GM12878 (cell line): ENCODE measurements around the gene SOSTDC1. TPM values are rescaled to one million over a fixed set of nuclear protein-coding genes. Genes with fewer than 3 reads are reported as not detected.

ENCODE experiments used
- ATAC-seq: fragments of 200-7000 bp; cut with Tn5 transposase; 3 replicates; pipeline ENCODE4 v1.9.1; 2020; ENCODE audit warnings: mild to moderate bottlenecking, moderate library complexity
- BruUV-seq: library from RNA; stranded (reverse); fragments of 400-500 nt; replicated peaks from 2 replicates; lab custom pipeline; 2021; lab: Mats Ljungman, UMichigan
- CTCF ChIA-PET: fragments of 300-600 bp; sonication (Branson Sonifier 250); formaldehyde crosslinking; extraction: SDS; loops from one replicate; lab custom pipeline; 2021; ENCODE audit warnings: inconsistent platforms; lab: Yijun Ruan, JAX
- POLR2A ChIA-PET: fragments of 350-600 bp; formaldehyde crosslinking; extraction: SDS; loops from one replicate; lab custom pipeline; 2021; ENCODE audit warnings: inconsistent platforms; lab: Charles Lee
- RAD21 ChIA-PET: fragments of 300-600 bp; sonication (Branson Sonifier 250); formaldehyde crosslinking; loops from one replicate; lab custom pipeline; 2023; ENCODE audit warnings: antibody characterized with exemption; ENCODE audit not compliant: unreplicated experiment; lab: Charles Lee
- SMC1A ChIA-PET: fragments of 300-600 bp; sonication (Branson Sonifier 250); formaldehyde crosslinking; loops from one replicate; lab custom pipeline; 2023; ENCODE audit not compliant: unreplicated experiment, uncharacterized antibody; lab: Charles Lee
- DNase-seq: peaks from one replicate; pipeline ENCODE4 v3.0.0-alpha.2; 2011; ENCODE audit warnings: low read depth, low spot score
- FAIRE-seq: peaks from 3 replicates; lab custom pipeline; 2011; peaks lifted over from hg19 to GRCh38; lab: Jason Lieb, UNC
- H2AFZ ChIP-seq: 2 replicates; pipeline ENCODE4 v1.6.0; 2011; ENCODE audit warnings: low read depth, low read length, control low read depth; ENCODE audit not compliant: control insufficient read depth
- H3K27ac ChIP-seq: 2 replicates; pipeline ENCODE4 v1.5.1; 2011; ENCODE audit warnings: control low read depth; ENCODE audit not compliant: control insufficient read depth, insufficient read depth
- H3K27me3 ChIP-seq, 2 experiments: replicated peaks in 1 of 2; 2 replicates each; pipeline versions ENCODE4 v1.6.0 to v1.6.1; 2011; ENCODE audit warnings: low read length in 1 of 2; ENCODE audit not compliant: control insufficient read depth in 2 of 2, insufficient read depth in 2 of 2
- H3K36me3 ChIP-seq, 2 experiments: 2 replicates each; pipeline ENCODE4 v1.5.1; 2011; ENCODE audit warnings: low read length in 1 of 2; ENCODE audit not compliant: control insufficient read depth in 2 of 2, insufficient read depth in 2 of 2
- H3K4me1 ChIP-seq: 2 replicates; pipeline ENCODE4 v1.6.1; 2011; ENCODE audit warnings: mild to moderate bottlenecking, low read length, moderate library complexity, mixed read lengths; ENCODE audit not compliant: control insufficient read depth, insufficient read depth
- H3K4me2 ChIP-seq: 2 replicates; pipeline ENCODE4 v1.6.0; 2011; ENCODE audit warnings: control low read depth; ENCODE audit not compliant: control insufficient read depth, insufficient read depth
- H3K4me3 ChIP-seq: fragments of 200-600 bp; sonication (generic); 2 replicates; pipeline ENCODE4 v1.5.1; 2016
- H3K79me2 ChIP-seq: 2 replicates; pipeline ENCODE4 v1.6.0; 2011; ENCODE audit warnings: low read length; ENCODE audit not compliant: control insufficient read depth, insufficient read depth
- H3K9ac ChIP-seq: 2 replicates; pipeline ENCODE4 v1.8.0; 2011; ENCODE audit warnings: low read length, control low read depth, mixed read lengths; ENCODE audit not compliant: control insufficient read depth, insufficient read depth
- H3K9me3 ChIP-seq: replicated peaks from 3 replicates; pipeline ENCODE4 v1.5.1; 2011; ENCODE audit warnings: mild to moderate bottlenecking, low read length; ENCODE audit not compliant: control insufficient read depth, insufficient read depth
- H4K20me1 ChIP-seq: 2 replicates; pipeline ENCODE4 v1.6.0; 2011; ENCODE audit not compliant: control insufficient read depth, insufficient read depth
- ASH2L ChIP-seq: fragments of 300-600, 200-600 bp; sonication (generic); IDR thresholded peaks from 2 replicates; pipeline ENCODE4 v1.6.1; 2017; ENCODE audit warnings: low read depth, mild to moderate bottlenecking, borderline replicate concordance
- CBX3 ChIP-seq: fragments of 200-600 bp; sonication (generic); IDR thresholded peaks from 2 replicates; pipeline ENCODE4 v1.6.1; 2016; ENCODE audit warnings: low read depth, borderline replicate concordance
- E2F8 ChIP-seq: fragments of 450-650 bp; IDR thresholded peaks from 2 replicates; pipeline ENCODE4 v1.6.1; 2018; ENCODE audit warnings: mild to moderate bottlenecking, low read depth, moderate library complexity; ENCODE audit not compliant: partially characterized antibody
- IKZF1 ChIP-seq: fragments of 450-650 bp; conservative IDR thresholded peaks from 2 replicates; pipeline ENCODE4 v1.6.1; 2017; ENCODE audit warnings: antibody characterized with exemption, mild to moderate bottlenecking
- MEF2B ChIP-seq: fragments of 450-650 bp; IDR thresholded peaks from 2 replicates; pipeline ENCODE4 v1.6.1; 2018; ENCODE audit warnings: mild to moderate bottlenecking, moderate library complexity; ENCODE audit not compliant: partially characterized antibody, poor library complexity, severe bottlenecking
- NFIC ChIP-seq: IDR thresholded peaks from 2 replicates; pipeline ENCODE4 v1.6.1; 2012; ENCODE audit warnings: low read depth, mild to moderate bottlenecking, inconsistent platforms, low read length, moderate library complexity
- NR2C1 ChIP-seq: fragments of 450-650 bp; IDR thresholded peaks from 2 replicates; pipeline ENCODE4 v1.6.1; 2017; ENCODE audit warnings: antibody characterized with exemption, mild to moderate bottlenecking, moderate library complexity
- NR2C2 ChIP-seq: IDR thresholded peaks from 2 replicates; pipeline ENCODE4 v1.6.1; 2011; ENCODE audit warnings: borderline replicate concordance, low read depth; ENCODE audit not compliant: control insufficient read depth, insufficient read length
- PAX5 ChIP-seq: IDR thresholded peaks from 2 replicates; pipeline ENCODE4 v1.6.1; 2011; ENCODE audit warnings: low read depth, low read length, borderline replicate concordance
- RUNX3 ChIP-seq: IDR thresholded peaks from 2 replicates; pipeline ENCODE4 v1.6.1; 2012; ENCODE audit warnings: low read length, inconsistent platforms
- SMAD1 ChIP-seq: fragments of 450-650 bp; IDR thresholded peaks from 2 replicates; pipeline ENCODE4 v1.6.1; 2018; ENCODE audit warnings: mild to moderate bottlenecking, low read depth; ENCODE audit not compliant: partially characterized antibody
- SMAD5 ChIP-seq: IDR thresholded peaks from 2 replicates; pipeline ENCODE4 v1.6.1; 2016; ENCODE audit warnings: antibody characterized with exemption, low read depth
- SMC3 ChIP-seq: IDR thresholded peaks from 2 replicates; pipeline ENCODE4 v1.6.1; 2011; ENCODE audit warnings: low read length, improper control_type of control experiment, borderline replicate concordance
- SRF ChIP-seq, 2 experiments: IDR thresholded peaks; 2 replicates each; pipeline ENCODE4 v1.6.1; 2011; ENCODE audit warnings: low read depth in 2 of 2, low read length in 2 of 2, mild to moderate bottlenecking in 1 of 2, moderate library complexity in 1 of 2
- ZNF217 ChIP-seq: fragments of 450-650 bp; IDR thresholded peaks from 2 replicates; pipeline ENCODE4 v1.6.1; 2017; ENCODE audit warnings: antibody characterized with exemption, mild to moderate bottlenecking
- WGBS: methylation state at CpG from one replicate; pipeline ENCODE4 v1.1.6; 2016; ENCODE audit warnings: low lambda C conversion rate; ENCODE audit not compliant: insufficient replicate concordance, insufficient coverage; ENCODE audit errors: missing lambda C conversion rate; 5-methylcytosine and 5-hydroxymethylcytosine counted together
- in situ Hi-C: fragments of 300-500 bp; cut with MboI; formaldehyde crosslinking; loops from 9 replicates; pipeline ENCODE4 v1.14.3; 2018; ENCODE audit warnings: mixed read lengths
- intact Hi-C: fragments of 100-400 bp; cut with micrococcal nuclease; formaldehyde crosslinking; loops from one replicate; pipeline ENCODE4 v1.14.2; 2022; ENCODE audit not compliant: unreplicated experiment
- polyA plus RNA-seq, 11 experiments: library from polyadenylated mRNA; depleted of rRNA in 4 of 11; unstranded in 6 of 11; stranded (reverse) in 5 of 11; fragments of >200 nt; fragmentation: Nextera tagmentation in 4 of 11; fragmentation: Illumina TruSeq in 1 of 11; extraction: Ambion mirVana in 4 of 11; extraction: Trizol in 1 of 11; gene quantifications; 1 replicate in 1 of 11; 2 replicates in 10 of 11; pipeline versions ENCODE4 v1.2.1 to v1.2.3, GENCODE V29; 2011 to 2016; ENCODE audit warnings: inconsistent platforms in 2 of 11, missing spikeins in 2 of 11, low read depth in 1 of 11
- total RNA-seq, 4 experiments: library from RNA; depleted of rRNA in 3 of 4; stranded (reverse); fragments of >200 nt in 3 of 4; fragmentation: Illumina TruSeq in 1 of 4; extraction: Trizol in 1 of 4; gene quantifications; 2 replicates each; pipeline versions ENCODE4 v1.2.1 to v1.2.3, GENCODE V29; 2013 to 2021
- TF ChIP-seq, protein P1 (sequence below): IDR thresholded peaks from 2 replicates; pipeline ENCODE4 v1.6.1; 2011; ENCODE audit warnings: low read depth, low read length, improper control_type of control experiment, borderline replicate concordance
- TF ChIP-seq, protein P2 (sequence below): IDR thresholded peaks from 2 replicates; pipeline ENCODE4 v1.6.1; 2012; ENCODE audit warnings: low read depth, low read length, improper control_type of control experiment

Gene SOSTDC1
- total and polyA plus RNA-seq, 10 of the 15 experiments (the other 5 are each of a cell fraction or from before 2014, with no cell fraction given): not detected

DNA sequence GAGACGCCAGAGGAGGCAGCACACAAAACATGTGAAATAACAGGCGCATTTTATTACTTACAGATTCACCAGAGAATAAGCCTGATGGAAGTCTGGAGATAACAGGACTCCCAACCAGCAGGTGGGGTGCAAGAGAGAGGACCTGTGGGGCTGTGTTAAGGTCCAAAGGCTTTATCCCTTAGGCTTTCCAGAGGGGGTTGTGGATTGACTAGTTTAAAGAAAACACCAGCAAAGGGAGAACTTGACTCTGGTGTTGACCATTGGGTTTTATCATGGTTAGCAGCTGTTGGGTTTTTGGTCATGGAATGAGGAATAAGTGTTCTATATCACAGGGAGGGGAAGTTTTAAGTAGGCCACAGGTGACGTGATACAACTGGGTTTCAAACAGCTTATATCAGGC is 42.6 kb downstream of the SOSTDC1 start:
- ChIA-PET SMC1A (no interaction called here), POLR2A (no interaction called here), RAD21 (no interaction called here), CTCF (no interaction called here)
- Histone ChIP-seq H3K9me3 (no peaks in the 10 kb centered on the region), H3K9ac (no peak overlapping the region), H3K27me3 (peaks cover 4 to 6% of the 10 kb centered on the region in 2 experiments; a peak in 3 of 4 replicates), H3K36me3 (no peaks in the 10 kb centered on the region), H3K4me3 (no peak overlapping the region), H2AFZ (no peak overlapping the region), H3K4me2 (no peak overlapping the region), H3K79me2 (no peaks in the 10 kb centered on the region), H3K4me1 (no peaks in the 10 kb centered on the region), H4K20me1 (no peaks in the 10 kb centered on the region), H3K27ac (no peak overlapping the region)
- DNase-seq: no peak
- no peak for ATAC-seq
- TF ChIP-seq IKZF1: no peak
- no peak for TF ChIP-seq ASH2L
- no peak for TF ChIP-seq NR2C2
- TF ChIP-seq CBX3: no peak
- TF ChIP-seq SMAD5: no peak
- TF ChIP-seq SMAD1: no peak
- no peak for TF ChIP-seq E2F8
- no peak for TF ChIP-seq PAX5
- TF ChIP-seq, protein P1, sequence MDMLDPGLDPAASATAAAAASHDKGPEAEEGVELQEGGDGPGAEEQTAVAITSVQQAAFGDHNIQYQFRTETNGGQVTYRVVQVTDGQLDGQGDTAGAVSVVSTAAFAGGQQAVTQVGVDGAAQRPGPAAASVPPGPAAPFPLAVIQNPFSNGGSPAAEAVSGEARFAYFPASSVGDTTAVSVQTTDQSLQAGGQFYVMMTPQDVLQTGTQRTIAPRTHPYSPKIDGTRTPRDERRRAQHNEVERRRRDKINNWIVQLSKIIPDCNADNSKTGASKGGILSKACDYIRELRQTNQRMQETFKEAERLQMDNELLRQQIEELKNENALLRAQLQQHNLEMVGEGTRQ: no peak
- no peak for TF ChIP-seq NFIC
- no peak for TF ChIP-seq SMC3
- no peak for TF ChIP-seq SRF (IDR thresholded peaks at IDR 0.05; ENCODE audit: low read depth in 2 of 2, low read length in 2 of 2)
- TF ChIP-seq MEF2B: no peak
- no peak for TF ChIP-seq RUNX3
- TF ChIP-seq ZNF217: no peak
- TF ChIP-seq, protein P2, sequence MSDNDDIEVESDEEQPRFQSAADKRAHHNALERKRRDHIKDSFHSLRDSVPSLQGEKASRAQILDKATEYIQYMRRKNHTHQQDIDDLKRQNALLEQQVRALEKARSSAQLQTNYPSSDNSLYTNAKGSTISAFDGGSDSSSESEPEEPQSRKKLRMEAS: no peak
- no peak for TF ChIP-seq NR2C1
- no TSS peak for BruUV-seq
- in situ Hi-C loops: no loop called here
- WGBS: 68% methylated on average over 3 of the region's 3 CpGs
- intact Hi-C loops: no loop called here
- no peak for FAIRE-seq
